DND-41 (cell line): ENCODE measurements around the gene DNAH14.

Source experiments
- CTCF ChIP-seq: IDR thresholded peaks from 2 replicates; pipeline ENCODE4 v1.5.1; 2012; ENCODE audit warnings: borderline replicate concordance, low read length, moderate library complexity, mild to moderate bottlenecking; ENCODE audit not compliant: poor library complexity, severe bottlenecking; ENCODE audit errors: extremely low read depth
- EZH2 ChIP-seq: IDR thresholded peaks from 3 replicates; pipeline ENCODE4 v1.6.1; 2012; ENCODE audit warnings: borderline replicate concordance, low read depth, mild to moderate bottlenecking, moderate library complexity, low read length, inconsistent platforms; ENCODE audit not compliant: severe bottlenecking

GRCh38 chr1:224914292-224914900, 15.1 kb upstream of the DNAH14 start:
- no peak for TF ChIP-seq CTCF
- TF ChIP-seq EZH2: no peak
